Measurements from ENCODE around the gene PCDHB12.

The PCDHB12 gene

DNA sequence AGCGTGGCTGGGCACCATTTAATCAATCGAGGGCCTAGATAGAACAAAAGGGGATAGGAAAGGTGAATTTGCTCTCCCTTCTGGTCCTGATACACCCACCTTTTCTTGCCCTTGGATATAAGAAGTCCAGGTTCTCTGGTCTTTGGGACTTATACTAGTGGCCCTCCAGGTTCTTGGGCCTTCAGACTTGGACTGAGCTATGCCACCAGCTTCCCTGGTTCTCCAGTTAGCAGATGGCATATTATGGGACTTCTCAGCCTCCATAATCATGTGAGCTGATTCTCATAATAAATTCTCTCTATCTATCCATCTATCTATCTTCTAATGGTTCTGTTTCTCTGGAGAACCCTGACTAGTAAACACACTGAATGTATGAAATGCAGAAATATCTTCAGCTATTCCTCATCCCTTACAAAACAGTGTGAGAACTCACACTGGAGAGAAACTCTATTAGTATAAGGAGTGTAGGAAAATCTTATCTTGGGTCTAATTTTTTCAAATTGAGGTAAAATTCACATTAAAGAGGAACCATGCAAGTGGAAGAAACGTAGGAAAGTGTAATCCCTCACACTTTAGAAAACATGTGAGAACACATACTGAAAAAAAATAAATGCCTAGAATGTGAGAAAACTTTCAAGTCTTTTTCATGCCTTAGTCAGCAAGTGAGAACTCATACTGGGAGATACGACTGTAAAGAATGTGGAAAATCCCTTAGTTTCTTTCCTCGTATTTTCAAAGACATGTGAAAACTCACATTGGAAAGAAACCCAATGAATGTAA is 52.1 kb downstream of the PCDHB12 start:
- Histone ChIP-seq H3K4me3 (ENCODE audit: low read depth, low read length, poor library complexity, severe bottlenecking) (no peak overlapping the region), H3K9me2 (ENCODE audit: low read depth, low read length) (no peaks in the 10 kb centered on the region), H3K9ac (ENCODE audit: low read length) (no peak overlapping the region)

DNA sequence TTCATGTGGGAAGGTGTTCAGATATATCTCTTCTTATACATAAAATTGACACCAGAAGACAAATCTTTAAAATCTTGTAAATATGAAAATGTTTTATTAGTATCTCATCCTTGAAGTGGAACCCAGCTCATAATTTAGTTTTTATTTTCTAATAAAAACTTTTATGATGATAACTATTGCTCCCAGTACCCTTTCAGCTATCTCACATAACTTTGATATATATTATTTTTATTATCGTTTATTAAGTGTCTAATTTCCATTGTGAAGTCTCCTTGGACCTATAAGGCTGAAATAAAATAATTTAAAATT is 52.7 kb downstream of the PCDHB12 start:
- no peaks in the 10 kb centered on the region for H3F3A ChIP-seq (ENCODE audit: insufficient read depth, low read length)
- no peak overlapping the region for H3K4me3 ChIP-seq (ENCODE audit: low read depth, low read length, poor library complexity, severe bottlenecking)
- H2AFZ ChIP-seq (ENCODE audit: low read length): no peak overlapping the region
- TF ChIP-seq EZH2 (IDR thresholded peaks at IDR 0.05; ENCODE audit: borderline replicate concordance, low read length): no peak
- no peak for TF ChIP-seq CTCF (IDR thresholded peaks at IDR 0.05; ENCODE audit: low read length)
- no peaks in the 10 kb centered on the region for H4K20me1 ChIP-seq (ENCODE audit: insufficient read depth, low read length)
- no peak overlapping the region for H3K27ac ChIP-seq (ENCODE audit: low read depth, low read length, poor library complexity, severe bottlenecking)
- no peak overlapping the region for H3K9ac ChIP-seq (ENCODE audit: low read length)
- peaks cover 45% of the 10 kb centered on the region for H3K9me3 ChIP-seq (ENCODE audit: low read length)
- H3K4me1 ChIP-seq (ENCODE audit: insufficient read depth, low read length, severe bottlenecking): no peaks in the 10 kb centered on the region
- H3K4me2 ChIP-seq (ENCODE audit: low read length): no peak overlapping the region
- H3K79me2 ChIP-seq (ENCODE audit: insufficient read depth, low read length): no peaks in the 10 kb centered on the region
- H3K27me3 ChIP-seq (ENCODE audit: insufficient read depth, low read length): no peaks in the 10 kb centered on the region
- H3K36me3 ChIP-seq (ENCODE audit: insufficient read depth, low read length): no peaks in the 10 kb centered on the region
- no peaks in the 10 kb centered on the region for H3K9me2 ChIP-seq (ENCODE audit: low read depth, low read length)

More for the DNA sequence above, 52.1 kb downstream of the PCDHB12 start:
- Histone ChIP-seq H3K27me3 (ENCODE audit: insufficient read depth, low read length) (no peaks in the 10 kb centered on the region), H3K9me3 (ENCODE audit: low read length) (peaks cover 47% of the 10 kb centered on the region), H3K4me2 (ENCODE audit: low read length) (no peak overlapping the region), H3K4me1 (ENCODE audit: insufficient read depth, low read length, severe bottlenecking) (no peaks in the 10 kb centered on the region), H3K79me2 (ENCODE audit: insufficient read depth, low read length) (no peaks in the 10 kb centered on the region), H2AFZ (ENCODE audit: low read length) (no peak overlapping the region), H4K20me1 (ENCODE audit: insufficient read depth, low read length) (no peaks in the 10 kb centered on the region), H3F3A (ENCODE audit: insufficient read depth, low read length) (no peaks in the 10 kb centered on the region), H3K36me3 (ENCODE audit: insufficient read depth, low read length) (no peaks in the 10 kb centered on the region), H3K27ac (ENCODE audit: low read depth, low read length, poor library complexity, severe bottlenecking) (no peak overlapping the region)
- no peak for TF ChIP-seq CTCF (IDR thresholded peaks at IDR 0.05; ENCODE audit: low read length)
- TF ChIP-seq EZH2 (IDR thresholded peaks at IDR 0.05; ENCODE audit: borderline replicate concordance, low read length): no peak

Measured in OCI-LY1 (cell line).